Fibroblast of lung (primary cell): ENCODE measurements around the gene AMDHD2. TPM values are rescaled to one million over a fixed set of nuclear protein-coding genes. Genes with fewer than 3 reads are reported as not detected.
A peak's percentile ranks its signal among the peaks of the same experiment; 100 is the strongest.

ENCODE experiments used
- DNase-seq, 2 donors: peaks; one replicate each; pipeline versions ENCODE4 v3.0.0 to v3.0.0-alpha.2; 2010; ENCODE audit warnings: low read depth in 2 of 2
- H2AFZ ChIP-seq: 2 replicates; pipeline ENCODE4 v1.5.1; 2012; ENCODE audit warnings: low read length, control low read depth, inconsistent platforms
- H3K27ac ChIP-seq: 2 replicates; pipeline ENCODE4 v1.5.1; 2011; ENCODE audit warnings: low read length, control low read depth; ENCODE audit not compliant: insufficient read depth
- H3K27me3 ChIP-seq: 2 replicates; pipeline ENCODE4 v1.5.1; 2011; ENCODE audit warnings: mild to moderate bottlenecking, low read length; ENCODE audit not compliant: control insufficient read depth, insufficient read depth
- H3K36me3 ChIP-seq: 2 replicates; pipeline ENCODE4 v1.5.1; 2011; ENCODE audit warnings: low read length; ENCODE audit not compliant: control insufficient read depth, insufficient read depth
- H3K4me1 ChIP-seq: 2 replicates; pipeline ENCODE4 v1.5.1; 2011; ENCODE audit warnings: low read length; ENCODE audit not compliant: control insufficient read depth, insufficient read depth; ENCODE audit errors: extremely low read depth
- H3K4me2 ChIP-seq: 2 replicates; pipeline ENCODE4 v1.5.1; 2011; ENCODE audit warnings: low read length, control low read depth; ENCODE audit not compliant: insufficient read depth; ENCODE audit errors: extremely low read depth
- H3K4me3 ChIP-seq, 4 experiments: fragments of 200-600 bp in 1 of 4; sonication (generic) in 1 of 4; replicated peaks in 1 of 4; 2 replicates each; pipeline ENCODE4 v1.5.1; 2011 to 2016; ENCODE audit warnings: low read length in 4 of 4, low read depth in 3 of 4, mild to moderate bottlenecking in 3 of 4, control low read depth in 2 of 4, inconsistent platforms in 1 of 4, mixed read lengths in 1 of 4; ENCODE audit not compliant: insufficient read depth in 1 of 4; ENCODE audit errors: control extremely low read depth in 1 of 4
- H3K79me2 ChIP-seq: 2 replicates; pipeline ENCODE4 v1.5.1; 2012; ENCODE audit warnings: mild to moderate bottlenecking, low read length, inconsistent platforms; ENCODE audit not compliant: control insufficient read depth, insufficient read depth
- H3K9ac ChIP-seq: 2 replicates; pipeline ENCODE4 v1.5.1; 2011; ENCODE audit warnings: mild to moderate bottlenecking, low read length, control low read depth; ENCODE audit not compliant: insufficient read depth
- H3K9me3 ChIP-seq: 2 replicates; pipeline ENCODE4 v1.5.1; 2012; ENCODE audit warnings: low read depth, low read length; ENCODE audit not compliant: control insufficient read depth, insufficient read depth
- H4K20me1 ChIP-seq: 2 replicates; pipeline ENCODE4 v1.5.1; 2011; ENCODE audit warnings: low read length; ENCODE audit not compliant: control insufficient read depth, insufficient read depth; ENCODE audit errors: extremely low read depth
- CTCF ChIP-seq, 2 donors: IDR thresholded peaks in 1 of 2; conservative IDR thresholded peaks in 1 of 2; 1 replicate in 1 of 2; 2 replicates in 1 of 2; pipeline ENCODE4 v1.5.1; 2011 to 2012; ENCODE audit warnings: low read length in 2 of 2, control low read depth in 1 of 2, inconsistent platforms in 1 of 2, low read depth in 1 of 2, mild to moderate bottlenecking in 1 of 2
- EZH2 ChIP-seq: IDR thresholded peaks from 2 replicates; pipeline ENCODE4 v1.5.1; 2012; ENCODE audit warnings: low read length, control low read depth, mild to moderate bottlenecking; ENCODE audit errors: missing control alignments
- polyA plus RNA-seq, 2 donors: library from polyadenylated mRNA; depleted of rRNA in 1 of 2; stranded (reverse) in 1 of 2; unstranded in 1 of 2; fragments of >200 nt; gene quantifications; 2 replicates each; pipeline ENCODE4 v1.2.1, GENCODE V29; 2011 to 2012; ENCODE audit warnings: missing spikeins in 1 of 2
- total RNA-seq: library from RNA; depleted of rRNA; stranded (reverse); fragments of >200 nt; gene quantifications from 2 replicates; pipeline ENCODE4 v1.2.1, GENCODE V29; 2014

The AMDHD2 gene
- total and polyA plus RNA-seq, 2 donors (not counting 1 experiment from before 2014, with no cell fraction given) = 10.8 to 37.2 TPM

GRCh38 chr16:2500918-2501750 lies 19.0 kb upstream of the AMDHD2 start:
- peaks cover 10% of the 10 kb centered on the region for H3K36me3 ChIP-seq
- peaks cover 6% of the 10 kb centered on the region for H3K4me1 ChIP-seq
- H3K79me2 ChIP-seq = no peaks in the 10 kb centered on the region
- H3K4me3 ChIP-seq = peak overlapping the region in 1 of 4 experiments; percentile 25
- no peak overlapping the region for H3K27ac ChIP-seq
- TF ChIP-seq CTCF (conservative IDR thresholded peaks at IDR 0.05 in 1 of 2, IDR thresholded peaks at IDR 0.05 in 1 of 2; ENCODE audit: low read depth in 1 of 2, low read length in 2 of 2) = peak; percentile 91 to 94
- no peak for TF ChIP-seq EZH2
- peak; percentile 58 to 83 for DNase-seq
- H2AFZ ChIP-seq = no peak overlapping the region
- no peaks in the 10 kb centered on the region for H3K27me3 ChIP-seq
- no peak overlapping the region for H3K4me2 ChIP-seq
- no peaks in the 10 kb centered on the region for H4K20me1 ChIP-seq
- H3K9ac ChIP-seq = no peak overlapping the region
- H3K9me3 ChIP-seq = no peaks in the 10 kb centered on the region

DNA sequence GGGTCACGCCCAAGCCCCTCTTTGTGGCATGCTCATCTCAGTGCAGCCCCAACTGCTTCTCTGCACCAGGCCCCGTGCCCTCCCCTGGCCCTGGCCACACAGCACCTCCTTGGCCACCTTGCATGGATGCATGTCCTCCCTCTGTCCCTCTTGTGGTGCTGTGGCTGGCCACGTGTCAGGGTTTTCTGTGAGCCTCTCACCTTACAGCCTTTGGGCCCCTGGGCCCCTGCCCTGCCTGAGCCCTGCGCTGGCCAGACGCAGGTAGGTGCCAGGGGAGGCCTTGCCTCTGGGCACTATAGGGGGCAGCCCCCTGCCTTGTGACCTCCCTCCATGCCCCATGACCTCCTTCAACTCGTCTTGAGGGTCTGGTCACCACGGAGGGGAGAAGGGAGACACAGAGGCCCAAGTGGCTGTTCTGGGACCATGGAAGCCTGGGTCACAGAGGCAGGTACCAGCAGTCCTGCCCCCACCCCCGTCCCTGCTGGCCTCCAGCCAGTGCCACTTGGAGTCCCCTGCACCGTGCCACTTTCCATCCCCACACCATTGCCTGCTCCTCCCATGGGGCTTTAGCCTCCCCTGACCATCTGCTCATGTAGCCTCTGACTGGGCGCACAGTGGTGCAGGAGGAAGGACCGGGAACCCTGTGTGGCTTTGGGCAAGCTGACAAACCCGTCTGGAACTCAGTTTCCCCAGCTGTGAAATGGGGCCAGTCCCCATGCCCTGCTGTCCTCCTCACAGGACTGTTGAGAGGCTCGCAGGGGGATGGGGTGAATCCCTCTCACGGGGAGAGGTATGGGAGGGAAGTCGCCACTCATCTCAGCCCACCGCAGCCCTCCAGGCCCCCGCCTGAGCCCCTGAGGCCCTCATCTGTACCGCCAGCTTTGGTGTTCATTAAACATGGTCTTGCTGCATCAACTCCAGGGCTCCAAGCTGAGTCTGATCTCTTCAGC lies 17.9 kb upstream of the AMDHD2 start:
- Histone ChIP-seq H3K27me3 (no peaks in the 10 kb centered on the region), H3K27ac (no peak overlapping the region), H3K9ac (no peak overlapping the region), H3K9me3 (no peaks in the 10 kb centered on the region), H3K79me2 (no peaks in the 10 kb centered on the region), H4K20me1 (no peaks in the 10 kb centered on the region), H2AFZ (no peak overlapping the region), H3K4me2 (no peak overlapping the region), H3K4me3 (no peak overlapping the region), H3K4me1 (peaks cover 3% of the 10 kb centered on the region), H3K36me3 (peaks cover 4% of the 10 kb centered on the region)
- no peak for DNase-seq
- no peak for TF ChIP-seq EZH2
- no peak for TF ChIP-seq CTCF (conservative IDR thresholded peaks at IDR 0.05 in 1 of 2, IDR thresholded peaks at IDR 0.05 in 1 of 2; ENCODE audit: low read depth in 1 of 2, low read length in 2 of 2)

DNA sequence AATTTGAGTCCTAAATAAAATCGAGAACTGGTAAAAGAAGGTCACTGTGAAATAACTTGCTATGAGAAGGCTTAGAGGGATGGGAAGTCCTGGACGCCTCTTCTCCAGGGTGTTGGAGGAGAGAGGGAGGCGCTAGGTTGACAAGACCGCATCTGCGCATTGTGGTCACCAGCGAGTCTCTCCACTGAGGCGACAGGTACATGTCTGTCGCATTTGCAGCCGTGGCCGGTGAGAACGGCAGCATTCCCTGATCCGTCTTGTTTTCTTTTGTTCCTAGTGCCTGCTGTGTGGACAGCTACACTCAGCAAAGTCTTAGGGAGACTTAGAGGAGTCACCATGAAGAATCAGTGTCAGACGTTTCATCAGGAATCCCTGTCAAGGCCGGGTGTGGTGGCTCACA lies 14.5 kb upstream of the AMDHD2 start:
- Histone ChIP-seq H3K9ac (no peak overlapping the region), H4K20me1 (no peaks in the 10 kb centered on the region), H2AFZ (no peak overlapping the region), H3K9me3 (no peaks in the 10 kb centered on the region), H3K4me2 (no peak overlapping the region), H3K4me3 (no peak overlapping the region), H3K4me1 (no peaks in the 10 kb centered on the region), H3K27me3 (no peaks in the 10 kb centered on the region), H3K79me2 (no peaks in the 10 kb centered on the region), H3K27ac (no peak overlapping the region), H3K36me3 (no peaks in the 10 kb centered on the region)
- no peak for DNase-seq
- TF ChIP-seq EZH2 (no peak), CTCF (conservative IDR thresholded peaks at IDR 0.05 in 1 of 2, IDR thresholded peaks at IDR 0.05 in 1 of 2; ENCODE audit: low read depth in 1 of 2, low read length in 2 of 2) (no peak)
